Right lobe of liver (tissue), 4 donors: ENCODE results near the gene RNASET2.

Source experiments
- CTCF ChIP-seq, 4 donors: fragments of 200-600 bp in 3 of 4; fragments of 450-650 bp in 1 of 4; IDR thresholded peaks; one replicate each; pipeline versions ENCODE4 v1.5.1 to v1.8.0; 2016 to 2022; ENCODE audit warnings: antibody characterized with exemption in 4 of 4, mild to moderate bottlenecking in 2 of 4
- POLR2A ChIP-seq: fragments of 450-650 bp; IDR thresholded peaks from one replicate; pipeline ENCODE4 v1.6.1; 2017; ENCODE audit warnings: antibody characterized with exemption, mild to moderate bottlenecking
- donor health status: DM: no; HTN: no; CAD: no.
- donor health status: DM: no; HTN: no; CAD: no.
- donor health status: DM: no; HTN: yes; CAD: no.

DNA sequence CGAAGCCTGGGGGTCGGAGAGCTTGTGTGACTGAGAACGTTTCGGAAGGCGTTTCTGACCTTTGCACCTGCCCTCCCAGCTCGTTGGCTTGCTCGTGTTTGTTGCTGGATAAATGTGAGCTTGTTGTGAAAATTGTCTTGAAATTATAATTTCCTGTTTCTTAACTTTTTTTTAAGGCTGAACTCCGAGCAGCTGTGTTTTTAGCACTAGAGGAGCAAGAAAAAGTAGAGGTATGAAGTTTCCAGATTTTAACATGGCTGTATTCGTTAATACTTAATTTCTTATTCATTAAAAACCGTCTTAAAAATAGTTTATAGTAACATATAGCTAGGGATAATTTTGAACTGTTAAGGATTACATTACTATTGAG lies 43.5 kb upstream of the RNASET2 start:
- TF ChIP-seq CTCF (IDR thresholded peaks at IDR 0.05) (no peak), POLR2A (no peak)
